Measurements from ENCODE around the gene TTC9. TPM values are rescaled to one million over a fixed set of nuclear protein-coding genes. Genes with fewer than 3 reads are reported as not detected.

The TTC9 gene
- total and polyA plus RNA-seq, 4 donors, result 0.09 to 0.98 (median 0.45) TPM

DNA sequence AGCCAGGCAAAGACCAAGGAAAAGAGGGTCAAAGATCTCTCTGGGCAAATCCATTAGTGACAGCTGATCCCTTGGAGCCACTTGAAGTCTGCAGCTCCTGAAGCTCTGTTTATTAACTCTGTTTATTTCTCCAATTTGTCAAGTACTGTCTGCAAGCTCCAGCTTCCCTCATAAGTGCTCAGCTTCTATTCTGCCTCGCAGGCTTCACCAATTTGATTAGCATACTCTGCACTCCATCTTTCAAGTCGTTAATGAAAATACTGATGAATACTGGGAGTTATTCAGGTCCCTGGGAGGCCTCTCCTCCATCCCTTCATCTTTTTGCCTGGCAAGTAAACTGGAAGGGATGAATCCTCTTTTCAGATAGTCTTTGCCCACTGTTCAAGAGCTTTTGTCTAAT is 54.3 kb downstream of the TTC9 start:
- TF ChIP-seq HNF4A (conservative IDR thresholded peaks at IDR 0.05) (no peak), FOXA1 (IDR thresholded peaks at IDR 0.05) (no peak), SP1 (IDR thresholded peaks at IDR 0.05) (no peak), TAF1 (conservative IDR thresholded peaks at IDR 0.05) (no peak), HNF4G (IDR thresholded peaks at IDR 0.05) (no peak)
- TF ChIP-seq, protein P1, sequence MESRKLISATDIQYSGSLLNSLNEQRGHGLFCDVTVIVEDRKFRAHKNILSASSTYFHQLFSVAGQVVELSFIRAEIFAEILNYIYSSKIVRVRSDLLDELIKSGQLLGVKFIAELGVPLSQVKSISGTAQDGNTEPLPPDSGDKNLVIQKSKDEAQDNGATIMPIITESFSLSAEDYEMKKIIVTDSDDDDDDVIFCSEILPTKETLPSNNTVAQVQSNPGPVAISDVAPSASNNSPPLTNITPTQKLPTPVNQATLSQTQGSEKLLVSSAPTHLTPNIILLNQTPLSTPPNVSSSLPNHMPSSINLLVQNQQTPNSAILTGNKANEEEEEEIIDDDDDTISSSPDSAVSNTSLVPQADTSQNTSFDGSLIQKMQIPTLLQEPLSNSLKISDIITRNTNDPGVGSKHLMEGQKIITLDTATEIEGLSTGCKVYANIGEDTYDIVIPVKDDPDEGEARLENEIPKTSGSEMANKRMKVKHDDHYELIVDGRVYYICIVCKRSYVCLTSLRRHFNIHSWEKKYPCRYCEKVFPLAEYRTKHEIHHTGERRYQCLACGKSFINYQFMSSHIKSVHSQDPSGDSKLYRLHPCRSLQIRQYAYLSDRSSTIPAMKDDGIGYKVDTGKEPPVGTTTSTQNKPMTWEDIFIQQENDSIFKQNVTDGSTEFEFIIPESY (IDR thresholded peaks at IDR 0.05), result no peak
- Histone ChIP-seq H3K27me3 (ENCODE audit: control insufficient read depth in 4 of 4, insufficient read depth in 4 of 4, low read length in 3 of 4) (no peaks in the 10 kb centered on the region), H3K9ac (ENCODE audit: low read depth in 1 of 2, low read length in 2 of 2) (no peak overlapping the region), H3K4me3 (ENCODE audit: low read depth in 1 of 3, low read length in 3 of 3) (no peak overlapping the region), H3K36me3 (ENCODE audit: control insufficient read depth in 4 of 4, insufficient read depth in 3 of 4, low read depth in 1 of 4, low read length in 3 of 4) (no peaks in the 10 kb centered on the region), H3K9me3 (ENCODE audit: control insufficient read depth in 4 of 4, low read length in 3 of 4) (no peaks in the 10 kb centered on the region), H3K4me1 (ENCODE audit: control insufficient read depth in 4 of 4, insufficient read depth in 4 of 4, low read length in 3 of 4) (no peaks in the 10 kb centered on the region), H3K27ac (ENCODE audit: low read depth in 1 of 2, low read length in 2 of 2) (no peak overlapping the region)
- DNase-seq (ENCODE audit: low spot score), result no peak
- 82% methylated on average over 2 of the region's 2 CpGs for WGBS

DNA sequence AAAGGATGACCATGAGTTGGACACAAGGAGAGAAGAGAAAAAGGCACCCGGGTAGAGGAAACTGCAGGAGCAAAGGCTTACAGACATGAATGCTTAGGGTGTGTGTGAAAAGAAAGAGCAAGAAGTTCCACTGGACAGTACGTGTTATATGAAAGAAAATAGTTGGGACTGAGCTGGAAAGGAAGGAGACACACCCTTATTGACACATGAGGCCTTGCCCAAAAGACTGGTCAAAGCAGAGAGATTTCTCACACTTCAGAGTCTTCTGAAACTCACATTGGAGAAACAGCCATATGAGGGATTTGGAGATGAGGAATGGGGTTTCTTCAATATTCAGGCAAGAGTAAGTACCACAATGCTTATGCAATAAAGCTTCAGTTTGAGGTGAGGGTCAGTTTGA is 56.0 kb downstream of the TTC9 start:
- no peak overlapping the region for H3K27ac ChIP-seq (ENCODE audit: low read depth in 1 of 2, low read length in 2 of 2)
- no peak for DNase-seq (ENCODE audit: low spot score)
- no peak overlapping the region for H3K9ac ChIP-seq (ENCODE audit: low read depth in 1 of 2, low read length in 2 of 2)
- H3K9me3 ChIP-seq (ENCODE audit: control insufficient read depth in 4 of 4, low read length in 3 of 4), result no peaks in the 10 kb centered on the region
- WGBS, result 82% methylated on average over 2 of the region's 2 CpGs
- H3K27me3 ChIP-seq (ENCODE audit: control insufficient read depth in 4 of 4, insufficient read depth in 4 of 4, low read length in 3 of 4), result no peaks in the 10 kb centered on the region
- no peaks in the 10 kb centered on the region for H3K4me1 ChIP-seq (ENCODE audit: control insufficient read depth in 4 of 4, insufficient read depth in 4 of 4, low read length in 3 of 4)
- TF ChIP-seq FOXA2 (IDR thresholded peaks at IDR 0.05), result no peak
- no peak for TF ChIP-seq HNF4A (conservative IDR thresholded peaks at IDR 0.05)
- TF ChIP-seq YY1 (IDR thresholded peaks at IDR 0.05), result no peak
- TF ChIP-seq, protein P1 (IDR thresholded peaks at IDR 0.05), result no peak
- no peak for TF ChIP-seq FOXA1 (IDR thresholded peaks at IDR 0.05)
- TF ChIP-seq, protein P2, sequence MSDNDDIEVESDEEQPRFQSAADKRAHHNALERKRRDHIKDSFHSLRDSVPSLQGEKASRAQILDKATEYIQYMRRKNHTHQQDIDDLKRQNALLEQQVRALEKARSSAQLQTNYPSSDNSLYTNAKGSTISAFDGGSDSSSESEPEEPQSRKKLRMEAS (IDR thresholded peaks at IDR 0.05), result no peak
- no peak for TF ChIP-seq RAD21 (IDR thresholded peaks at IDR 0.05)
- no peak overlapping the region for H3K4me3 ChIP-seq (ENCODE audit: low read depth in 1 of 3, low read length in 3 of 3)
- H3K36me3 ChIP-seq (ENCODE audit: control insufficient read depth in 4 of 4, insufficient read depth in 3 of 4, low read depth in 1 of 4, low read length in 3 of 4), result no peaks in the 10 kb centered on the region

- 80% methylated on average over 3 of the region's 3 CpGs for WGBS
- Histone ChIP-seq H3K27me3 (ENCODE audit: control insufficient read depth in 4 of 4, insufficient read depth in 4 of 4, low read length in 3 of 4) (no peaks in the 10 kb centered on the region), H3K9me3 (ENCODE audit: control insufficient read depth in 4 of 4, low read length in 3 of 4) (no peaks in the 10 kb centered on the region), H3K27ac (ENCODE audit: low read depth in 1 of 2, low read length in 2 of 2) (no peak overlapping the region), H3K36me3 (ENCODE audit: control insufficient read depth in 4 of 4, insufficient read depth in 3 of 4, low read depth in 1 of 4, low read length in 3 of 4) (no peaks in the 10 kb centered on the region), H3K4me3 (ENCODE audit: low read depth in 1 of 3, low read length in 3 of 3) (no peak overlapping the region), H3K9ac (ENCODE audit: low read depth in 1 of 2, low read length in 2 of 2) (no peak overlapping the region), H3K4me1 (ENCODE audit: control insufficient read depth in 4 of 4, insufficient read depth in 4 of 4, low read length in 3 of 4) (no peaks in the 10 kb centered on the region)
- TF ChIP-seq, protein P3, sequence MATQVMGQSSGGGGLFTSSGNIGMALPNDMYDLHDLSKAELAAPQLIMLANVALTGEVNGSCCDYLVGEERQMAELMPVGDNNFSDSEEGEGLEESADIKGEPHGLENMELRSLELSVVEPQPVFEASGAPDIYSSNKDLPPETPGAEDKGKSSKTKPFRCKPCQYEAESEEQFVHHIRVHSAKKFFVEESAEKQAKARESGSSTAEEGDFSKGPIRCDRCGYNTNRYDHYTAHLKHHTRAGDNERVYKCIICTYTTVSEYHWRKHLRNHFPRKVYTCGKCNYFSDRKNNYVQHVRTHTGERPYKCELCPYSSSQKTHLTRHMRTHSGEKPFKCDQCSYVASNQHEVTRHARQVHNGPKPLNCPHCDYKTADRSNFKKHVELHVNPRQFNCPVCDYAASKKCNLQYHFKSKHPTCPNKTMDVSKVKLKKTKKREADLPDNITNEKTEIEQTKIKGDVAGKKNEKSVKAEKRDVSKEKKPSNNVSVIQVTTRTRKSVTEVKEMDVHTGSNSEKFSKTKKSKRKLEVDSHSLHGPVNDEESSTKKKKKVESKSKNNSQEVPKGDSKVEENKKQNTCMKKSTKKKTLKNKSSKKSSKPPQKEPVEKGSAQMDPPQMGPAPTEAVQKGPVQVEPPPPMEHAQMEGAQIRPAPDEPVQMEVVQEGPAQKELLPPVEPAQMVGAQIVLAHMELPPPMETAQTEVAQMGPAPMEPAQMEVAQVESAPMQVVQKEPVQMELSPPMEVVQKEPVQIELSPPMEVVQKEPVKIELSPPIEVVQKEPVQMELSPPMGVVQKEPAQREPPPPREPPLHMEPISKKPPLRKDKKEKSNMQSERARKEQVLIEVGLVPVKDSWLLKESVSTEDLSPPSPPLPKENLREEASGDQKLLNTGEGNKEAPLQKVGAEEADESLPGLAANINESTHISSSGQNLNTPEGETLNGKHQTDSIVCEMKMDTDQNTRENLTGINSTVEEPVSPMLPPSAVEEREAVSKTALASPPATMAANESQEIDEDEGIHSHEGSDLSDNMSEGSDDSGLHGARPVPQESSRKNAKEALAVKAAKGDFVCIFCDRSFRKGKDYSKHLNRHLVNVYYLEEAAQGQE (IDR thresholded peaks at IDR 0.05), result no peak
- TF ChIP-seq RXRA (IDR thresholded peaks at IDR 0.05), result peak in 1 of 2 donors; percentile 4
- DNase-seq (ENCODE audit: low spot score), result no peak
These were observed 56.6 kb downstream of the TTC9 start for GRCh38 chr14:70698288-70698687.

All from liver (tissue), 9 donors.